ENCODE results near the gene ARID5B.
A peak's percentile ranks its signal among the peaks of the same experiment; 100 is the strongest.

ARID5B gene

GRCh38 chr10:61883371-61884025 lies 18.0 kb upstream of the ARID5B start:
- DNase-seq, result no peak

DNA sequence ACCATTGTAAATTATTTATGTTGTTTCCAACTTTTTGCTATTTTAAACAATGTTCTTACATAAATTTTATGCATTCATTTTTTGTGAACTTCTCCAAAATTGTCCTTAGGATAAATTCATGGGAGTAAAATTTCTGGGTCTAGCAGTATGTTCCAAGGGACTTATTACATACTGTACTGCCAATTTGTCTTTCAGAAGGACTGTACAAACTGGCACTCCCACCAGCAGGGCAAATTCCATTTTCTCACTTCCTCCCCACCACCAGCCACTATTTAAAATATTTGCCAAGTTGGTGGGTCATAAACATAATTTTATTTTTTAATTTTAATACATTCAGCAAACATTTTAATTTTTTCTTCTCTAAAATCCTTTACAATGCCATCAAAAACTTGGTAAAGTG lies 13.7 kb upstream of the ARID5B start:
- DNase-seq, result no peak

DNA sequence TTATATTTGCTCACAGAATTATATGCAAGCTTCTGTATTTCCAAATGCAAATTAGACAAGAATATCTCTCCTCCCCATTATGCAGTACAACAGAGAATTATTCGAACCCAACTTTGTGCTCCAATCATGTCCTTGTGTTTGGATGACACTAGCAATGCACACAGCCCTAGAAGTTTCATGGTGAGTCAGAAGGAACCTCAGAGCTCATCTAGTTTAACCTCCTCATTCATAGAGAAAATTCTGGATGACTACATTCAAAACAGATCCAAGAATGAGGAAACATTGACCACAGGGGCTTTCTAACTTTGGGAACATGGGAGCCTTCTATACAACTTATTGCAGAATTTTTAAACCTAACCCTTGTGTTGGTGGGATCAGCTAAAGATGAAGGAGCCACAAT lies 12.8 kb upstream of the ARID5B start:
- DNase-seq, result no peak

DNA sequence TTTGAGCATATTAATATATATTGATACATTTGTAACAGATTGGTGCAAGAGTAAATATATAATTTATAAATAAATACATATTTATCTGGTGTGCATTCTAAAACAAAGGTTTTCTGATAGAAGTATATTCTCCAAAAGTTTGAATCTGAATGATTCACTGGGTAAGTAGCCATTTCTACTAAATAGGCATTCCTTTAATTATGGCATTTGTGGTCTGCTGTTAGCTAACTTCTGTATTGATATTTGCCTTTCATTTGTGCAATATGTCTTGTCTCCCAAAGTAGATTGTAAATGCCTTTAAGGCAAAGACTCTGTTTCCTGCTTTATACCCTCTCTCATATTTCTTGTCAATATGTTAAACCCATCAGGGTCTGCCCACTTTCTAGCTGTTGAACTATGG lies 11.1 kb upstream of the ARID5B start:
- DNase-seq, result no peak

DNA sequence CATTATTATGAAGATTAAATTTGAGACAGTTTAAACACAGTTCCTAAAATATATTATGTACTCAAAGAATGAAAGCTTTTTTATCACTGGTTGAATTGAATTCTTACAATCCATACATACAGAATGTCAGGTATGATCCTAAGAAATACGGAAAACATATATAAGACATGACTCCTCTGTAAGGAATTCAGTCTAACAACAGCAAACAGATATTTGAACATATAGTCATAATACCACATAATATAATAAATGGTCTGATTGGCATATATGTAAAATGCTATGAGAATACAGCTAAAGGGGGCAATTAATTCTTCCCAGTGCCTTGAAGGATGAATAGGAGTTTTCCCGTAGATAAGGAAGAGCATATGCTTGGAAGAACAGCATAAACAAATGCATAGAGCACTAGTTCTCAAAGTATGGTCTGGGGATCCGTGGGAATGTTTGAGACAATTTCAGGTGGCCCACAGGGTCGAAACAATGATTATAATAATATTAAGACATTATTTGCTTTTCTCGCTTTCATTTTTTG lies 10.6 kb upstream of the ARID5B start:
- DNase-seq, result no peak

- DNase-seq, result no peak
These were observed 9.5 kb upstream of the ARID5B start for GRCh38 chr10:61891906-61892585.

DNA sequence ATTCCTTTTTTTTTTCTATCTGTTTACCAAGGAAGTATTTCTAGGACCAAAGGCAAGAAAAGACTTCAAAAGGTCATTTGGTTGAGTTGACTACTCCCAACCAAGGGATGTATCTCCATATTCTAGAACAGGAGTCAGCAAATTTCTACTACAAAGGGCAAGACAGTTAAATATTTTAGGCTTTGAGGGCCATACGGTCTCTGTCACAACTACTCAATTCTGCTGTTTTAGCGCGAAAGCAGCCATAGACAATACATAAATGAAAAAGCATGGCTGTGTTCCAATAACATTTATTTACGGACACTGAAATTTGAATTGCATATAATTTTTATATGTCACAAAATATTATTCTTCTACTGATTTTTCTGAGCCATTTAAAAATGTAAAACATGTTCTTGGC lies 8.5 kb upstream of the ARID5B start:
- DNase-seq, result no peak

GRCh38 chr10:61894133-61894532 lies 7.4 kb upstream of the ARID5B start:
- DNase-seq, result no peak

GRCh38 chr10:61895898-61896600 lies 5.5 kb upstream of the ARID5B start:
- no peak for DNase-seq

DNA sequence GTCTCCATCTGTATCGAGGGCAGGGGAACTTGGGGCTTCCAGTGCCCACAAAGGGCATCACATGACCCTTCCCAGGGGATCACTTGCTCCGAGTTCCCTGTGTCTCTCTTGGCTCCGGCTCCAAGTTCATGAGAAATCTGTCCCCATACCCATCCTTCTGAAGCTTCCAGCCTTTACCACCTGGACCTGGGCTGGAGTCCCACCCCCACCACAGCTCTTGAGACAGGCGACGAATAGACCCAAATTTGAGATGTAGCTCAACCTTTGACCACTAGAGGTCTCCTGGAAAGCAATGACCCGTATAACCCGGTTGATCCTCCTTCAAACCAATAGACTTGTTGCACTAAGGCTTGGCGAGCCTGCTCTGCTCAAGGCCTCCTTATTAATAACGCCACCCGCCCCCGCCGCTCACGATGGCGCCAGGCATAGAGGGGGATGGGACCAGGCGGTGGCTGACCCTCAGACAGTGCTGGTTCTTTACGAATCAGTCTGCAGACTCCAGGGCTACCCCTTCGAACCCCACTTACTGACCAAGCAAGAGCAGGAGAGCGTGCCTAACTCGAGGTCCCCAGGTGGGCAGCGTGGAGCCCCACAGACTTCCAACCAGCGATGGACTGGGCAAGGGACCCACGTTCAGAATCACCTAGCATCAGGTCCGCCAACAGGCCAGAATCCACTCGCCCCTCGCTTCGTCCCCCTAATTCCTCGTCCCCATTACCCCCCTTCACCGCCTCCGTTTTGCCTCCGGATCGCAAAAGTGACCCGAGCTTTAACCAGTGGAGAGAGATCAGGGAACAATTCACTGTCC lies 4.4 kb upstream of the ARID5B start:
- DNase-seq, result no peak

- no peak for DNase-seq
These were observed 3.6 kb upstream of the ARID5B start for GRCh38 chr10:61897671-61898434.

DNA sequence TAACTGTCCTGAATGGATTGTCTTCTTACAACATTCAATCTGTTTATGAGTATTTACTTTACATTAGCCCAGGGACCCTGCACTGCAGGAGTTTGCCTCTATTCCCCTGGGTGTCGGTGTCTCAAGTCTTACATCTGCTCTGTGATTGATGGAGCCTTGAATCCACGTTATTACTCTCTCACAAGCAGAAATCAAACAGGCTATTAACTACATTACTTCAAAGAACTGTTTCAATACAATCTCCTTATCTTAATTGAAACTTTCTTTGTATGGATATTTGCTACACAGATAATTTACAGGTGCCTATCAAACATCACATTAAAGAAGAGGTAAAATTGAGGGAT lies 3.1 kb upstream of the ARID5B start:
- no peak for DNase-seq

DNA sequence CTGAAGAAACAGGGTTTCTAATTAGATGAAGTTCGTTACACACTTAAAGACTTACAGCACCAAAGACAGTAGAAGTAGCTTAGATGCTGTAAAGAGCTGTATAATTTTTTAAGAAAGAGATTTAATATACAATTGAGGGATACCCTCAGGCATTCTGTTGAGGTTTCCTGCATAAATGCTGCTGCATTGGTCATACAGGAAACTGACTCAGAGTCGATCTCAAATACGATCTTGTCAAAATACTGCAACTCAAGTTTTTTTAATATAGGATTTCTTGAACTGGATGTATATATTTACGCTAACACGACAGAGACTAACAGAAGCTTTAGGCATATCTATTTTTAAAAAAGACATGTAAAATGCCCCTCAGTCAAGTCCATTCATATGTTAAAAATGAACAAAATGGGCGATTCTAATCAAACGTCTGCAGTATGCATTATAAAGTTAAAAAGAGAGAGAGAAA lies 2.4 kb upstream of the ARID5B start:
- no peak for DNase-seq

DNA sequence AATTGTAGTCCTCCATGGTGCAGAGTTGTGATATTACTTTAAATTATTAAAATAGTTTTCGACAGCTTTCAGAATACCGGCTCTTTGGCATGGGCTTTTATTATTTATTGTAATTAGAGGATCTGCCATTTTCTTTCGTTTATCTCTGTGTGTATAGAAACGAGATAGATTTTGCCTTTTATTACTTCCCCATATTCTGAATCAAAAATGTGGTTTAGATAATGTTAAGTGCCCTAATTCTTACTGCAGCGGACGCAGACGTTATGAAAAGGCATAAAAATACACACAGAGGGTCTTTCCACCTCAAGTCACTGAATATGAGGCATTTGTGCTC lies 1.9 kb upstream of the ARID5B start:
- no peak for DNase-seq

DNA sequence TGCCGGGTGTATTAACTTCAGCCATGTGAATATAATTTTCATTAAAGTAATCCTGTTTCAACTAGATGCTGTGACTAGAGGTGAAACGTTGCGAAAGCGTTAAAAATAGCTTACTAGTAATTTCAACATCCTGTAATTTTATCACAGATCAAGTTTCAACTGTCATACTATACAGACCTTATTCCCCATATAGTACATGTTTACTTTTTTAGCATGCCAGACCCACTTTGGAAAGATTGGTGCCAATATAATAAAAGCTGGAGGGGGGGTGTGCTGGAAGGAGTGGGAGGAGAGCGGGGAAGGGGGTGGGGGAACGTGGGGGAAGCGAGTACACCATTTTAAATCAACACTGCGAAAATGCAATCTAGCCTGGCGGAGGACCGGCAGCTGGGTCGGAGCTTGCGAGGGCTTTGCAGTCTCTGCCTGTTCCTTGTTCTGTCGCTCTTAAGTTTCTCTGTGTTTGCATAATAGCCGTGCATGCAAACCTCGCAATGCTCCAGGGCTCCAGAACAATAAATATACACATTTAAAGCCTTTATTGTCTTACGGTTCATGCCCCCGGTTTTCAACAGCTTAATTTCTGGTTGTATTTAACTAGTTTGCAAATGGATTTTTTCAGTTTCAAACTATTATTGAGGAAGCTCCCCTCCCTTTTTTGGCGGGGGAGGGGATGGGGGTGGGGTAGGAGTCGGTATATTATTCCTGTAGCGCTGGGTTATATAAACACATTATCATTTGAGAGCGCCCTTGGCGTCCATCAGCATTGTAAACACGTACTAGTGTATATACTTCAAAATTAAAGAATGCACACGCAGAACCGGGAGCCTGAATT lies 1.3 kb upstream of the ARID5B start:
- DNase-seq, result peak; percentile 31

- no peak for DNase-seq
These were observed 438 bp downstream of the ARID5B start for GRCh38 chr10:61901829-61902444.

GRCh38 chr10:61902445-61903220 lies 1.1 kb downstream of the ARID5B start:
- peak; percentile 48 for DNase-seq

- peak; percentile 47 for DNase-seq
These were observed 1.9 kb downstream of the ARID5B start for GRCh38 chr10:61903221-61903927.

- no peak for DNase-seq
These were observed 2.4 kb downstream of the ARID5B start for GRCh38 chr10:61903928-61904344.
